HepG2 (cell line): ENCODE data around the gene COASY. TPM values are rescaled to one million over a fixed set of nuclear protein-coding genes. Genes with fewer than 3 reads are reported as not detected.

Experiments
- AHR ChIP-seq: IDR thresholded peaks from 2 replicates; pipeline ENCODE4 v1.6.1; 2018; ENCODE audit warnings: missing genetic modification reagents, missing compliant biosample characterization
- ATF6 ChIP-seq: sonication (generic); formaldehyde crosslinking; conservative IDR thresholded peaks from 2 replicates; pipeline ENCODE4 v1.4.0; 2020; ENCODE audit warnings: missing genetic modification reagents
- CCDC6 ChIP-seq: sonication (generic); formaldehyde crosslinking; IDR thresholded peaks from 2 replicates; pipeline ENCODE4 v1.8.1; 2022; ENCODE audit warnings: mild to moderate bottlenecking, missing genetic modification reagents, moderate library complexity
- FIP1L1 ChIP-seq: fragments of 200-400 bp; formaldehyde crosslinking; IDR thresholded peaks from 2 replicates; pipeline ENCODE4 v1.6.1; 2018; ENCODE audit warnings: low read depth, mild to moderate bottlenecking, low read length, moderate library complexity, borderline replicate concordance; ENCODE audit not compliant: insufficient read depth
- FOXA1 ChIP-seq, 2 experiments: fragments of 450-650 bp in 1 of 2; sonication (generic) in 1 of 2; formaldehyde crosslinking in 1 of 2; IDR thresholded peaks; 2 replicates each; pipeline versions ENCODE4 v1.4.0 to v1.6.1; 2016 to 2020; ENCODE audit warnings: missing genetic modification reagents in 1 of 2
- KLF12 ChIP-seq: sonication (generic); formaldehyde crosslinking; IDR thresholded peaks from 2 replicates; pipeline ENCODE4 v1.4.0; 2020; ENCODE audit warnings: missing genetic modification reagents, borderline replicate concordance
- MLLT10 ChIP-seq: sonication (generic); formaldehyde crosslinking; IDR thresholded peaks from 2 replicates; pipeline ENCODE4 v1.4.0; 2020; ENCODE audit warnings: missing genetic modification reagents
- RXRA ChIP-seq: sonication (generic); formaldehyde crosslinking; IDR thresholded peaks from 2 replicates; pipeline ENCODE4 v1.5.1; 2020; ENCODE audit warnings: missing genetic modification reagents
- TP53 ChIP-seq: sonication (generic); formaldehyde crosslinking; conservative IDR thresholded peaks from 2 replicates; pipeline ENCODE4 v1.4.0; 2020; ENCODE audit warnings: missing genetic modification reagents
- ZMYM3 ChIP-seq: sonication (generic); formaldehyde crosslinking; IDR thresholded peaks from 2 replicates; pipeline ENCODE4 v1.5.1; 2020; ENCODE audit warnings: mild to moderate bottlenecking, missing genetic modification reagents
- ZNF430 ChIP-seq: sonication (generic); formaldehyde crosslinking; IDR thresholded peaks from 2 replicates; pipeline ENCODE4 v1.9.0; 2021; ENCODE audit warnings: mild to moderate bottlenecking, missing genetic modification reagents
- ZNF432 ChIP-seq: sonication (generic); formaldehyde crosslinking; IDR thresholded peaks from 2 replicates; pipeline ENCODE4 v1.5.0; 2020; ENCODE audit warnings: missing genetic modification reagents, mild to moderate bottlenecking, borderline replicate concordance
- ZNF446 ChIP-seq: sonication (generic); formaldehyde crosslinking; IDR thresholded peaks from 2 replicates; pipeline ENCODE4 v1.5.0; 2020; ENCODE audit warnings: mild to moderate bottlenecking, missing genetic modification reagents
- ZNF549 ChIP-seq: sonication (generic); formaldehyde crosslinking; IDR thresholded peaks from 2 replicates; pipeline ENCODE4 v1.5.0; 2020; ENCODE audit warnings: missing genetic modification reagents
- ZNF557 ChIP-seq: sonication (generic); formaldehyde crosslinking; IDR thresholded peaks from 2 replicates; pipeline ENCODE4 v1.4.0; 2020; ENCODE audit warnings: missing genetic modification reagents
- polyA plus RNA-seq, 8 experiments: library from polyadenylated mRNA; depleted of rRNA in 3 of 8; stranded (reverse) in 7 of 8; unstranded in 1 of 8; fragments of >200 nt; fragmentation: Illumina TruSeq in 4 of 8; extraction: Trizol in 4 of 8; gene quantifications; 2 replicates each; pipeline versions ENCODE4 v1.2.1 to v1.2.3, GENCODE V29; 2011 to 2016; ENCODE audit warnings: low read depth in 4 of 8, missing spikeins in 1 of 8, mixed read lengths in 1 of 8; ENCODE audit not compliant: insufficient read depth in 1 of 8
- total RNA-seq, 5 experiments: library from RNA; depleted of rRNA; stranded (reverse); fragments of >200 nt; fragmentation: Illumina TruSeq; extraction: Trizol; gene quantifications; 2 replicates each; pipeline ENCODE4 v1.2.3, GENCODE V29; 2016; ENCODE audit warnings: low read depth in 1 of 5
- TF ChIP-seq, protein P1 (sequence below): sonication (generic); formaldehyde crosslinking; IDR thresholded peaks from 2 replicates; pipeline ENCODE4 v1.9.0; 2021; ENCODE audit warnings: mild to moderate bottlenecking, missing genetic modification reagents
- TF ChIP-seq, protein P2 (sequence below): sonication (generic); formaldehyde crosslinking; IDR thresholded peaks from 2 replicates; pipeline ENCODE4 v1.4.0; 2020; ENCODE audit warnings: mild to moderate bottlenecking, missing genetic modification reagents
- TF ChIP-seq, protein P3 (sequence below): fragments of 450-650 bp; IDR thresholded peaks from 2 replicates; pipeline ENCODE4 v1.6.1; 2017

Gene COASY
- total and polyA plus RNA-seq, 2 of the 13 experiments (the other 11 are each of a cell fraction or from before 2014, with no cell fraction given), result 90.7 to 125 TPM

DNA sequence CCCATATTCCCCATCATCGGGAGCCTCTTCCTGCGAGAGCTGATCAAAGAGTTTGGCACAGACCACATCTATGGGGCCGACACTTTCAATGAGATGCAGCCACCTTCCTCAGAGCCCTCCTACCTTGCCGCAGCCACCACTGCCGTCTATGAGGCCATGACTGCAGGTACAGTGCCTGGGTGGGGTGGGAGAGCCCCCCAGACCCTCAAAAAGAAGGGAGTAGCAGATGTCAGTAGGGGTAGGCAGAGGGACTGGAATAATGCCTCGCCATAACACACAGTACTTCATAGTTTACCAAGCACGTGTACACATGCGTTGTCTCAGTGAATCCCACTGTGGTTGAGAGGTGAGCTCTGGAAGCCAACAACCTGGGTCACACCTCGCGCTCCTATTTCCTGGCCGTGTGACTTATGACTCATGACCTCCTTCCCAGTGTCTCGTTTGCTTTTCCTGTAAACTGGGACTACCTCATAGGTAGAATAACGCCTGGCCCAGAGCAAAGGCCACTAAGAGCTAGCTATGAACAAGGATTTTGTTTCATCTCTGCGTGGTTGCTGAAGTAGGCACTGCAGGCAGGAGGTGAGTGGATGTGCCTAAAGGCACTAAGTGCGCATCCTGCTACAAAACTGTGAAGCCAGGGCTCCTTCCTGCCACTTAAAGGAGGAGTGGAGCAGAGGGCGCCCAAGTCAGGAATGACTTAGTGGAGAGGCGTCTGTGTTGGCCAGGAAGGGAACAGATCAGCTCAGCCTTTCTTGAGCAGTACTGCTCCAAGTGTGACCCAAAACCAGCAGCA, 20.7 kb upstream of the COASY start (continued):
- TF ChIP-seq ZNF549 (no peak), MLLT10 (CRISPR knock-in tag) (no peak), FIP1L1 (no peak), ZNF446 (CRISPR knock-in tag) (peak; percentile 25; the same call in 1 of the 2 replicates), KLF12 (no peak), RXRA (peak; percentile 90), CCDC6 (CRISPR knock-in tag) (peak; percentile 72; the same call in 1 of the 2 replicates), ATF6 (CRISPR knock-in tag) (no peak), TP53 (CRISPR knock-in tag) (no peak), ZNF557 (CRISPR knock-in tag) (peak; percentile 59; the same call in 1 of the 2 replicates), AHR (CRISPR knock-in tag) (no peak; the same call in 1 of the 2 replicates), ZMYM3 (CRISPR knock-in tag) (peak; percentile 73; the same call in 1 of the 2 replicates), ZNF430 (CRISPR knock-in tag) (peak; percentile 86; the same call in 1 of the 2 replicates), ZNF432 (no peak), FOXA1 (IDR thresholded peaks at IDR 0.05) (no peak), FOXA1 (CRISPR knock-in tag; IDR thresholded peaks at IDR 0.05) (peak; percentile 67)
- TF ChIP-seq, protein P1, sequence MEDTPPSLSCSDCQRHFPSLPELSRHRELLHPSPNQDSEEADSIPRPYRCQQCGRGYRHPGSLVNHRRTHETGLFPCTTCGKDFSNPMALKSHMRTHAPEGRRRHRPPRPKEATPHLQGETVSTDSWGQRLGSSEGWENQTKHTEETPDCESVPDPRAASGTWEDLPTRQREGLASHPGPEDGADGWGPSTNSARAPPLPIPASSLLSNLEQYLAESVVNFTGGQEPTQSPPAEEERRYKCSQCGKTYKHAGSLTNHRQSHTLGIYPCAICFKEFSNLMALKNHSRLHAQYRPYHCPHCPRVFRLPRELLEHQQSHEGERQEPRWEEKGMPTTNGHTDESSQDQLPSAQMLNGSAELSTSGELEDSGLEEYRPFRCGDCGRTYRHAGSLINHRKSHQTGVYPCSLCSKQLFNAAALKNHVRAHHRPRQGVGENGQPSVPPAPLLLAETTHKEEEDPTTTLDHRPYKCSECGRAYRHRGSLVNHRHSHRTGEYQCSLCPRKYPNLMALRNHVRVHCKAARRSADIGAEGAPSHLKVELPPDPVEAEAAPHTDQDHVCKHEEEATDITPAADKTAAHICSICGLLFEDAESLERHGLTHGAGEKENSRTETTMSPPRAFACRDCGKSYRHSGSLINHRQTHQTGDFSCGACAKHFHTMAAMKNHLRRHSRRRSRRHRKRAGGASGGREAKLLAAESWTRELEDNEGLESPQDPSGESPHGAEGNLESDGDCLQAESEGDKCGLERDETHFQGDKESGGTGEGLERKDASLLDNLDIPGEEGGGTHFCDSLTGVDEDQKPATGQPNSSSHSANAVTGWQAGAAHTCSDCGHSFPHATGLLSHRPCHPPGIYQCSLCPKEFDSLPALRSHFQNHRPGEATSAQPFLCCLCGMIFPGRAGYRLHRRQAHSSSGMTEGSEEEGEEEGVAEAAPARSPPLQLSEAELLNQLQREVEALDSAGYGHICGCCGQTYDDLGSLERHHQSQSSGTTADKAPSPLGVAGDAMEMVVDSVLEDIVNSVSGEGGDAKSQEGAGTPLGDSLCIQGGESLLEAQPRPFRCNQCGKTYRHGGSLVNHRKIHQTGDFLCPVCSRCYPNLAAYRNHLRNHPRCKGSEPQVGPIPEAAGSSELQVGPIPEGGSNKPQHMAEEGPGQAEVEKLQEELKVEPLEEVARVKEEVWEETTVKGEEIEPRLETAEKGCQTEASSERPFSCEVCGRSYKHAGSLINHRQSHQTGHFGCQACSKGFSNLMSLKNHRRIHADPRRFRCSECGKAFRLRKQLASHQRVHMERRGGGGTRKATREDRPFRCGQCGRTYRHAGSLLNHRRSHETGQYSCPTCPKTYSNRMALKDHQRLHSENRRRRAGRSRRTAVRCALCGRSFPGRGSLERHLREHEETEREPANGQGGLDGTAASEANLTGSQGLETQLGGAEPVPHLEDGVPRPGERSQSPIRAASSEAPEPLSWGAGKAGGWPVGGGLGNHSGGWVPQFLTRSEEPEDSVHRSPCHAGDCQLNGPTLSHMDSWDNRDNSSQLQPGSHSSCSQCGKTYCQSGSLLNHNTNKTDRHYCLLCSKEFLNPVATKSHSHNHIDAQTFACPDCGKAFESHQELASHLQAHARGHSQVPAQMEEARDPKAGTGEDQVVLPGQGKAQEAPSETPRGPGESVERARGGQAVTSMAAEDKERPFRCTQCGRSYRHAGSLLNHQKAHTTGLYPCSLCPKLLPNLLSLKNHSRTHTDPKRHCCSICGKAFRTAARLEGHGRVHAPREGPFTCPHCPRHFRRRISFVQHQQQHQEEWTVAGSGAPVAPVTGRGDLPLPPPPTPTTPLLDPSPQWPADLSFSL (CRISPR knock-in tag), result no peak; the same call in 1 of the 2 replicates
- TF ChIP-seq, protein P2, sequence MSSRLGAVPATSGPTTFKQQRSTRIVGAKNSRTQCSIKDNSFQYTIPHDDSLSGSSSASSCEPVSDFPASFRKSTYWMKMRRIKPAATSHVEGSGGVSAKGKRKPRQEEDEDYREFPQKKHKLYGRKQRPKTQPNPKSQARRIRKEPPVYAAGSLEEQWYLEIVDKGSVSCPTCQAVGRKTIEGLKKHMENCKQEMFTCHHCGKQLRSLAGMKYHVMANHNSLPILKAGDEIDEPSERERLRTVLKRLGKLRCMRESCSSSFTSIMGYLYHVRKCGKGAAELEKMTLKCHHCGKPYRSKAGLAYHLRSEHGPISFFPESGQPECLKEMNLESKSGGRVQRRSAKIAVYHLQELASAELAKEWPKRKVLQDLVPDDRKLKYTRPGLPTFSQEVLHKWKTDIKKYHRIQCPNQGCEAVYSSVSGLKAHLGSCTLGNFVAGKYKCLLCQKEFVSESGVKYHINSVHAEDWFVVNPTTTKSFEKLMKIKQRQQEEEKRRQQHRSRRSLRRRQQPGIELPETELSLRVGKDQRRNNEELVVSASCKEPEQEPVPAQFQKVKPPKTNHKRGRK (CRISPR knock-in tag), result no peak
- TF ChIP-seq, protein P3, sequence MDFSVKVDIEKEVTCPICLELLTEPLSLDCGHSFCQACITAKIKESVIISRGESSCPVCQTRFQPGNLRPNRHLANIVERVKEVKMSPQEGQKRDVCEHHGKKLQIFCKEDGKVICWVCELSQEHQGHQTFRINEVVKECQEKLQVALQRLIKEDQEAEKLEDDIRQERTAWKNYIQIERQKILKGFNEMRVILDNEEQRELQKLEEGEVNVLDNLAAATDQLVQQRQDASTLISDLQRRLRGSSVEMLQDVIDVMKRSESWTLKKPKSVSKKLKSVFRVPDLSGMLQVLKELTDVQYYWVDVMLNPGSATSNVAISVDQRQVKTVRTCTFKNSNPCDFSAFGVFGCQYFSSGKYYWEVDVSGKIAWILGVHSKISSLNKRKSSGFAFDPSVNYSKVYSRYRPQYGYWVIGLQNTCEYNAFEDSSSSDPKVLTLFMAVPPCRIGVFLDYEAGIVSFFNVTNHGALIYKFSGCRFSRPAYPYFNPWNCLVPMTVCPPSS, result no peak
